ENCODE measurements around the gene SERINC3.

SERINC3 gene

DNA sequence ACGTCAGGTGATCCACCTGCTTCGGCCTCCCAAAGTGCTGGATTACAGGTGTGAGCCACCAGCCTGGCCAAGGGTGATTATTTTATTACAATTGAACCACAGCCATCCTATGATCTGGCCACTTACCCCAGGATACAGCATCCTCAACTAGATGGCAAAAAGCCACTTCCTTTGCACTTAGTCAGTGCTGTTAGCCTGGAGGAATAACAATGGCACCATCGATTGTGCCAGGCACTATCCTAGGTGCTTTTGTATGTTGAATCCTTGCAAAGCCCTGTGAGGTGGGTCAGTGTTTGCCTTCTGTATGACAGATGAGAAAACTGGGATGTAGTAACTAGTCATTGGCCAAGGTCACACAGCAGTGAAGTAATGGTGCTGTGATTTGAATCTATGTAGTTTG lies 57.4 kb downstream of the SERINC3 start:
- DNase-seq (ENCODE audit: low read depth) = no peak

DNA sequence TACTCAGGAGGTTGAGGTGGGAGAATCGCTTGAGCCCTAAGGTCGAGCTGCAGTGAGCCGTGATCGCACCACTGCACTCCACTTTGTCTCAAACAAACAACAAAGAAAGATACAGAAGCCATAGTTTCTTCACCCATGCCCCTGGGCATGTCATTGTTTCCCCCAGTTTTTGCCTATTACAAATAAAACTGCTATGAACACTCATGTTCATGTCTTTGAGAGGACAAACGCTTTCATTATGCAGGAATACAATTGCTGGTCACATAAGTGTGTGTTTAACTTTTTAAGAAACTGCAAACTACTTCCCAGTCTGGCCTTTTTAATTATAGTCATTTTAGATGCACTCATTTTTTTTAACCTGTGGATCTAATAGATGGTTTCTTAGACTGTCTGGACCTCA lies 58.4 kb downstream of the SERINC3 start:
- DNase-seq (ENCODE audit: low read depth) = no peak

DNA sequence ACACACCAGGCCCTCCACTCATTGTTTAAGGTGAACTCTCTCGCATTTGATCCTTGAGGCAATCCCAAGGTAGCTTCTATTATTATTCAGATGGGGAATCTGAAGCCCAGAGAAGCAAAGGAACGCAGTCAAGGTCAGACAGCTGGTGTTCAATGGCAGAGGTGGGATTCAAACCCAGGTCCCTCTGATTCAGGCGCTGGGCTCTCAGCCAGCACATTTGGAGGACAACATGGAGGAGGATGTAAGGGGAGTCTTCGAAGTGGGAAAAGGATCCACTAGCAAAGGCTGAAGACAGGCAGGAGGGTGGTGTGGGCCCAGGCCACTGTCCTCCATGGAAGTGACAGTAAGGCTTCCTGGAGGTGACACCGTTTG lies 60.1 kb downstream of the SERINC3 start:
- DNase-seq (ENCODE audit: low read depth) = no peak

DNA sequence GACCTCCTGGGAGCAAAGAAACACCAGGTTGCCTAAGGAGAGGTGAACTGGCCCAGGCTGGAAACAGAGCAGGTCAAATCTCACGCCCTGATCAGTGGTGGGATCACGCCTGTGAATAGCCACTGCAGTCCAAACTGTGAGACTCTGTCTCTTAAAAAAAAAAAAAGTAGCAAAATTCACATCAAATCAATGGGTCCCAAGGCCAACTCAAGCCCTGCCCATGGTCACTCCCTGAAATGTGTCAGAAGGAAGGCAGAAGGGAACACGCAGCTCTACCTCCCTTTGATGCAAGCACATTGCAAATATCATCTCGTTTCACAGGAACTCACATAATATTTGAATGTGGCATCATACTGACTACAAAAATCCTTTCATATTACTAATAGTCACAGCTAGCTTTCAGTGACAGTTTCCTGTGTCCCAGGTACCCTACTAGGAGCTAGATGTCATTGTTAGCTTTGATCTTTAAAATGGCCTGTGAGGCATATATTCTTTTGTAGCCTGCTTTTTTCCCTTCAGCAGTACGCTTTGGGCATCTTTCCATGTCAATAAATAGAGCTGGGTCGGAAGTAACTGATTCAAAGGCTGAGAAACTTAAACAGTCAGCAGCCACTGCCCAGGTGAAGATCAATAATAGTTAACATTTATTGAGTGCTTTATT lies 60.6 kb downstream of the SERINC3 start:
- no peak for DNase-seq (ENCODE audit: low read depth)

DNA sequence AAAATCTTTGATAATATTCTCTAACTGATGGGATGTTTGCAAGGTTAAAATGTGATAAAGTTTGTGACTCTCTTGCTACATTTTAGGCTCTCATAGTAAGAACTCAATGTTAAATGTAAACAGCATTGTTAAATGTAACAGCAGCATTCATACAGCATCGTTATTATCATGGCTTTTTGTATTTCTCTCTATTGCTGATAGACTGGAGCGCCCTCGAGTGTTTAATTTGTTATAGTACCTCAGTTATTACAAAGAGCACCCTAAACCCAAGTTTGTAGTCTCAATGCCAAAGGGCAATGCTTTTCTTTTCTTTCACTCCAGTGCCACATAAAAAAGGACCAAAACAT lies 61.1 kb downstream of the SERINC3 start:
- DNase-seq (ENCODE audit: low read depth) = no peak

DNA sequence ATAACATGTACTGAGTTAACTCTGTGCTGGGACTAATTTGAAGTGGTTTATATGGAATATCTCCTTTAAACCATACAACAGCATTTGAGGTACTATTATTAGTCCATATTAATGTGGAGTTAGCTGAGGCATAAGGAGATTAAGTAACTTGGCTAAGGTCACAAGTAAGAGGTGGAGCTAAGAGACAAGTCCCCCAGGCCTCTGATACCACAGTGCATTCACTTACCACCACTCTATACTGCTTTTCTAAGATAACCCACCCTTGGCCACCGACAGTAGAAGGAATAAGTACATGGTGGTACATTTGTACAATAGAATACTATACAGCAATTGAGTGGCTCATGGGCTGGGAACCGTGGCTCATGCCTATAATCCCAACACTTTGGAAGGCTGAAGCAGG lies 62.6 kb downstream of the SERINC3 start:
- DNase-seq (ENCODE audit: low read depth) = no peak

DNA sequence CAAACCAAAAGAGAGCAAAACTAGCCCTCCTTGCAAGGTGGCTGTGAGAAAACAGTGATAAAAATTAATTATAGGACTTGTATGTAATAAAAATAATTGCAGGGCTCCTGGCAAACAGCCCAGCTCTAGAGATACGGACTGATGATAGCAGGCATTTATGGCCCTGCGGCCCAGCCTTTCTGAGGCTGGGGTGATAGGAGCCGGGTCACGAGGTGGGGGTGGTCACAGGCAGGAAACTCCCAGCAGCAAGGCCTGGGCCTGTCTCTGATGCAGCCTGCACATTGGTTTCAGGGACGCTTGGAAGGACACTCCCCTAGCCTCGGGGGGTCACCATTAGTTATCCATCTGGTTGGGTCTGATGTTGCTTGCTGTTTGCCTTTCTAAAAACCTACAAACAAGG lies 64.9 kb downstream of the SERINC3 start:
- DNase-seq (ENCODE audit: low read depth) = no peak

DNA sequence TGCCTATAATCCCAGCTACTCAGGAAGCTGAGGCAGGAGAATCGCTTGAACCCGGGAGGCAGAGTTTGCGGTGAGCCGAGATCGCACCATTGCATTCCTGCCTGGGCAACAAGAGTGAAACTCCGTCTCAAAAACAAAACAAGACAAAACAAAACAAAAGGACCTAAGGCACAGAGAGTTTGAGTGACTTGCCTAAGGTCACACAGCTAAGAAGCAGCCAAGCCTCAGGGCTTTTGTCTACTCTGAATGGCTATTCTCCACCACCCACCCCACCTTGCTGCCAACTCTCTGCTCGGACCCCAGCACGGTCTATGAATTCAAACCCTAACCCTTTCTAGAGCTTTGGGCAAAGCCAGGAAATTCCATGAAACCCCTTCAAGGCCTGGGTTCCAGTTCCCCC lies 65.3 kb downstream of the SERINC3 start:
- DNase-seq (ENCODE audit: low read depth) = no peak

DNA sequence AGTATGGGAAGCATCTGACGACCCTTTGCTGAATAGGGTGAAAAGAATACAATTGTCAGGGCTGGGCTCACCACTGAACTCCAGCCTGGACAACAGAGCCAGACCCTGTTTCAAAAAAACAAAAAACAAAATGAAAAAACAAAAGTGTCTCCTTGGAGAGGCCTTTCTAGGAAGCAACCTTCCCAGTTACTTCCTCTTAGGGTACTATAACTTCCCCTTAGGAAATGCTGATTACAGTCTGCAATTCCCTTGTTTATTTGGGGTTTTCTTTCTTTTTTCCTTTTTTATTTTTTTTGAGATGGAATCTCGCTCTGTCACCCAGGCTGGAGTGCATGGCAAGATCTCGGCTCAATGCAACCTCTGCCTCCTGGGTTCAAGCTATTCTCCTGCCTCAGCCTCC lies 66.7 kb downstream of the SERINC3 start:
- no peak for DNase-seq (ENCODE audit: low read depth)

DNA sequence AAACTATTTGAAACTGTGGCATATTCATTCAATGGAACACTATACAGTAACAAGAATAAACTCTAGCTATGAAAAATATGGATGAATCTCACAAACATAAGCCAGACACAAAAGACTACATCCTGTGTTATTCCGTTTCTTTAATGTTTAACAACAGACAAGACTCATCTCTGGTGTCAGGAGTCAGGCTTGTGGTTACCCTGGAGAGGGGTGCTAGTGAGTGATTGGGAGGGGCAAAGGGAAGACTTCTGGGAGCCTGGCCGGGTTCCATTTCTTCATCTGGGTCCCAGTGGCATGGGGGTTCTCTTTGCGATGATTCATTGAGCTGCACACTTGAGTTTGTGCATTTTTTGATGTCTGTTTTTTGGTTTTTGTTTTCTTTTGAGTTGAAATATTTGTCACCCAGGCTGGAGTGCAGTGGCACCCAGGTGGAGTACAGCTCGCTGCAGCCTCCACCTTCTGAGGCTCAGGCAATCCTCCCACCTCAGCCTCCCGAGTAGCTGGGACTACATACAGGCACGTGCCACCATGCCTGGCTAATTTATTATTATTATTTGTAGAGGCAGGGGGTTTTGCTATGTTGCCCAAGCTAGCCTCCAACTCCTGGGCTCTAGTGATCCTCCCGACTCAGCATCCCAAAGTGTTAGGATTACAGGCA lies 67.4 kb downstream of the SERINC3 start:
- no peak for DNase-seq (ENCODE audit: low read depth)

DNA sequence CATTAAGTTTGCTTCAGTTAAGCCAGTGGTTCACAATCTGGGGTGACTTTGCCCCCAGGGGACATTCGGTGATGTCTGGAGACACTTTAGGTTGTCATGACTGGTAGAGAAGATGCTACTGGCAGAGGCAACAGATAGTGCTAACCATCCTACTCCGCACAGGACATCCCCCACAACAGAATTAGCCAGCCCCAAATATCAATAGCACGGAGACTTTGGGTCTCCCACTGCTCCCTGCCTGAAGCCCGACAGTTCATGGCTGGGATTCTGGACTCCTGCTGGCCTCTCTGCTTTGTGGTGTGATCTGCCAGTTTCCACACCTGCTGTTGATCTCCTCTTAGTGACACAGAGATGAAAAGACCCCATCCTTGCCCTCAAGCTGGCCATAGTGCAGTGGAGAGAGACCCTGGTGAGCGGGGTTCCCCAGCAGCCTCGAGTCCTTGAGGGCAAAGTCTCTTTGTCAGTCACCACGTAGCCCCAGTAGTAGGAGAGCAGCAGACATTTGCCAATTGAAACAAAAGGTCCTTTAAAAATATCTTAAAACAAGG lies 70.9 kb downstream of the SERINC3 start:
- DNase-seq (ENCODE audit: low read depth) = no peak

DNA sequence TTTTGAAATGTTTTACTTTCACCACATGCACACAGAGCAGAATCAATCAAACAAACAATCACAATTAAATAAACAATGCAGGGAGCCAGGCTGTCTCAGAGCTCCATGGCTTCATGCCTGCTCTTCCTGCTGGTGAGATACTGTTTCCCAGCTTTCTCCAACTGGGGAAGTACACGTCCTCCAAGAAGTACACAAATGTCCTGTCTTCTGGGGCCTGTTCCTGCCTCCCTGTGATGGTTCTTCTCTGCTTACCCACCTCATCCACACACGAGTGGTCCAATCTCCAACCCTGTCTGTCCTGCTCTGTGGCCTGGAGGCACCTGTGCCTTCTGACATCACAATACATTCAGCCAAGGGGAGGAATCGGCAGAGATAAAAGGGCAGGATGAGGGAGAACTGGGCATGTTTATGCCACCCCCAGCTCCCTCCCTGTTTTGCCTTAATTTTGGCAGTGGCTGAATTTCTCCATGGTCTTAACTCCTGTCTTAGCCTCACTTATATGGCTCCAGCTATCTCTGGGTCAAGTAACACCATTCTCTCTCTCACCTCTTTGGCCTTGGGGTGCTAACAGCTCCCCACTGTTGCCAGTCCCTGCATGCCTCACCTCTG lies 71.5 kb downstream of the SERINC3 start:
- no peak for DNase-seq (ENCODE audit: low read depth)

DNA sequence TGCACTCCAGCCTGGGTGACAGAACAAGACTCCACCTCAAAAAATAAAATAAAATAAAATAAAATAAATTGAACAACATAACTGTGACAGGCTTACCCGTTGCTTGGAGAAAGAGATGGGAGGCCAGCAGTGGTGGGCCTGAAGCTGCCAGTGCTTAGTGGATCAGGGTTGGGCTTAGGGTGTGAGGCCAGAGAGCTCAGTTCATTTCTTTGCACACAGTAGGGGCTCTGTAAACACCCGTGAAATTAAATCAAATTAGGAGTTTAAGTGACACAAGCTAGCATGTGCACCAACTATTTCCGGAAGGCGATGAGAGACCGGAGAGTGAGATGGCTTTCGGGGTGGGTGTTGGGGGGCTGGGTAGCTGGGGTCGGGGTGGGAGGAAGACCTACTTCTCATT lies 72.0 kb downstream of the SERINC3 start:
- DNase-seq (ENCODE audit: low read depth) = no peak

DNA sequence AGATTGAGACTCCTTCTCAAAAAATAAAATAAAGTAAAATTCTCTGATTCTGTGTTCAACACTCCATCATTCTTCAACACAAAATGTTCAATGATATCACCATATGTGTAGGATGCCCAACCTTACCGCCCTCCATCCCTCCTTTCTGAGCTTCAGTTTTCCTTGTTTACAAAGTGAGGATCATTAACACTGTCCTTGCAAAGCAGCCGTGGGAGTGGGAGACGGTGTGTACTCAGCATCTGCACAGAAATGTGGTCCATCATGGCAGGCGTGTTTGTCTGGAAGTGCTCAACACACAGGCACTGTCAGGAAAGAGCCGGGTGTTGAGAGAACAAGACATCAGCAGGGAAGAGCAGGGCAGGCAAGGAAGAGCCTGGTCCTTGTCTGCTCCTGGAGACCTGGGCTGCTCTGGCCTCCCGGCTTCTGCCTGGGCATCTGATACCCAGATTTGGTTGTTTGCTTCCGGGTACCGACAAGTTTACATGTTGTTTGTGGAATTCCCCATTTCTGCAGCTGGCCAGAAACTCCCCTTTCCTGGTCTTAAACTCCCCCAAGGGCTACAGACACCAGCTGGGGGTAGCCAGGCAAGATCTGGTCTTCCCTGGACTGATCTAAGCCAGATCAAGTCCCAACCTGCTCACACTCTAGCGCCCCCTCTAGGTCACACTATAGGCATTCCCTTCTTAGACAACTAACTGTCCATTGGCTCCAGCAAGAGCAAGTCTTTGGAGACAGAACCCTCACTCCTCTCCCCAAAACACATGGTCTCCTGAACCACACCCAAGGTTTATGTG lies 72.9 kb downstream of the SERINC3 start:
- DNase-seq (ENCODE audit: low read depth) = no peak

DNA sequence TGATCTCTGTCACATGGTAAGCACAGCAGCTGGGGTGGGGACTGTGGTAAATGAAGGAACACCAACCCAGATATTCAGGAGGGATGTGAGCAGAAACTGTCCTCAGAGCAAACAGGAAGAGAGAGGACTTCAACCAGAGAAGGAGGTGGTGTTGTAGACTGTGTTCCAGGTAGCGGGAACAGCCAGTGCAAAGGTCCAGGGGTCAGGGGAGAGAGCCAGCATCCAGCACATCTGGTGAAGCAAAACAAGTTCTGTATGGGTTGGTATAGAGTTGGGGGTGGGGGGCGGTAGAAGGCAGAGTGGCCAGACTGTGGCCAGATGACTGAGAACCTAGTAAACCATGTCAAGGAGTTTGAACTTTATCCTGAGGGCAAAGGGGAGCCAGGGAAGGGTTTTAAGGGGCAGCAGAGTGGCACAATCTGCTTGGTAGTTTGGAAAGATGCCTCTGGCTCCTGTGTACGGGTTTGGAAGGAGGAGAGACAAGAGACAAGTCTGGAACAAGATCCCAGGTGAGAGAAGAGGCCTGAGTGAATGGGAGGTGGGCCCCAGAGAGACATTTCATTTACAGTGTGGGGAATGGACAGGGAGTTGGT lies 73.9 kb downstream of the SERINC3 start:
- DNase-seq (ENCODE audit: low read depth) = no peak

All from activated T-cell treated with anti-CD3 and anti-CD28 coated beads for 1 hour (primary cell).